Peyer's patch (tissue), 4 donors: ENCODE results near the gene CDCP2. TPM values are rescaled to one million over a fixed set of nuclear protein-coding genes. Genes with fewer than 3 reads are reported as not detected.

ENCODE experiments used
- DNase-seq, 3 donors: peaks; one replicate each; pipeline ENCODE4 v3.0.0-alpha.2; 2017 to 2019
- H3K27ac ChIP-seq, 4 donors: fragments of 200-600 bp; sonication (generic); one replicate each; pipeline ENCODE4 v1.5.1; 2016 to 2019
- H3K27me3 ChIP-seq, 2 donors: fragments of 200-600 bp; sonication (generic); one replicate each; pipeline ENCODE4 v1.5.1; 2019
- H3K36me3 ChIP-seq, 3 donors: fragments of 200-600 bp; sonication (generic); one replicate each; pipeline ENCODE4 v1.5.1; 2016 to 2019
- H3K4me1 ChIP-seq, 4 donors: fragments of 200-600 bp; sonication (generic); one replicate each; pipeline ENCODE4 v1.5.1; 2016 to 2019
- H3K4me3 ChIP-seq, 4 donors: fragments of 200-600 bp; sonication (generic); 1 replicate in 3 of 4; 2 replicates in 1 of 4; pipeline ENCODE4 v1.5.1; 2016 to 2019; ENCODE audit warnings: mild to moderate bottlenecking in 1 of 4
- H3K9me3 ChIP-seq, 4 donors: fragments of 200-600 bp; sonication (generic); one replicate each; pipeline ENCODE4 v1.5.1; 2016 to 2019; ENCODE audit warnings: mild to moderate bottlenecking in 1 of 4
- CTCF ChIP-seq, 6 experiments: fragments of 450-650 bp in 4 of 6; fragments of 200-600 bp in 2 of 6; sonication (generic) in 1 of 6; IDR thresholded peaks; one replicate each; pipeline ENCODE4 v1.5.1; 2017 to 2019; ENCODE audit warnings: antibody characterized with exemption in 6 of 6, mild to moderate bottlenecking in 3 of 6, moderate library complexity in 1 of 6
- POLR2A ChIP-seq, 2 donors: fragments of 450-650 bp; IDR thresholded peaks; one replicate each; pipeline ENCODE4 v1.5.1; 2017; ENCODE audit warnings: antibody characterized with exemption in 2 of 2, mild to moderate bottlenecking in 2 of 2, moderate library complexity in 2 of 2
- total RNA-seq, 4 donors: library from RNA; depleted of rRNA; stranded (reverse); fragments of >200 nt; gene quantifications; one replicate each; pipeline ENCODE4 v1.1.0, GENCODE V29; 2016

Gene CDCP2
- total RNA-seq, result not detected

GRCh38 chr1:54152696-54153095, at the start of gene CDCP2:
Gene CDCP2 (minus strand): TSS chr1:54153000. CDS start chr1:54152922, 78 bp downstream.
- H3K4me3 ChIP-seq, result no peak within 1 kb of the TSS
- no peaks in the 10 kb centered on the region for H3K27me3 ChIP-seq
- H3K9me3 ChIP-seq, result no peaks in the 10 kb centered on the region
- no peak within 1 kb of the TSS for H3K27ac ChIP-seq
- no peak for DNase-seq
- TF ChIP-seq POLR2A (IDR thresholded peaks at IDR 0.05), result no peak
- no peak for TF ChIP-seq CTCF (IDR thresholded peaks at IDR 0.05)
- peaks cover 0 to 6% (median 0%) of the 10 kb centered on the region in 4 donors for H3K4me1 ChIP-seq
- no peaks in the 10 kb centered on the region for H3K36me3 ChIP-seq

- TF ChIP-seq POLR2A (IDR thresholded peaks at IDR 0.05), result no peak
- TF ChIP-seq CTCF (IDR thresholded peaks at IDR 0.05), result no peak
- H3K4me1 ChIP-seq, result peaks cover 5 to 24% (median 10%) of the 10 kb centered on the region in 4 donors
- peak overlapping the region; percentile 81 to 97 (median 90) for H3K4me3 ChIP-seq
- H3K36me3 ChIP-seq, result peaks cover 0 to 15% (median 0%) of the 10 kb centered on the region in 3 donors
- peak overlapping the region; percentile 66 to 86 (median 72) for H3K27ac ChIP-seq
- no peaks in the 10 kb centered on the region for H3K27me3 ChIP-seq
- H3K9me3 ChIP-seq, result no peaks in the 10 kb centered on the region
- DNase-seq, result no peak
Observed at GRCh38 chr1:54200519-54200997, 47.8 kb upstream of the CDCP2 start.

- DNase-seq, result peak; percentile 92 to 96 (median 94)
- H3K36me3 ChIP-seq, result peaks cover 0 to 15% (median 0%) of the 10 kb centered on the region in 3 donors
- H3K9me3 ChIP-seq, result no peaks in the 10 kb centered on the region
- peak within 1 kb of the TSS; percentile 66 to 86 (median 72) for H3K27ac ChIP-seq
- H3K4me3 ChIP-seq, result peak within 1 kb of the TSS; percentile 81 to 97 (median 90)
- peaks cover 5 to 24% (median 10%) of the 10 kb centered on the region in 4 donors for H3K4me1 ChIP-seq
- no peaks in the 10 kb centered on the region for H3K27me3 ChIP-seq
- peak; percentile 10 to 54 for TF ChIP-seq POLR2A (IDR thresholded peaks at IDR 0.05)
- TF ChIP-seq CTCF (IDR thresholded peaks at IDR 0.05), result no peak
Observed at GRCh38 chr1:54199765-54200518, 47.1 kb upstream of the CDCP2 start, which contains the start of the genes CYB5RL and MRPL37. Gene CYB5RL (minus strand): TSS chr1:54200030. CDS start chr1:54195616, 4,414 bp downstream. Gene MRPL37 (plus strand): TSS chr1:54200167. CDS start chr1:54200244, 77 bp downstream.

GRCh38 chr1:54199151-54199764, 46.5 kb upstream of the CDCP2 start:
- Histone ChIP-seq H3K27ac (peak overlapping the region; percentile 48 to 86 (median 72)), H3K36me3 (peaks cover 0 to 8% (median 0%) of the 10 kb centered on the region in 3 donors), H3K4me1 (peaks cover 5 to 24% (median 10%) of the 10 kb centered on the region in 4 donors), H3K4me3 (peak overlapping the region; percentile 81 to 97 (median 90)), H3K27me3 (no peaks in the 10 kb centered on the region), H3K9me3 (no peaks in the 10 kb centered on the region)
- TF ChIP-seq CTCF (IDR thresholded peaks at IDR 0.05), result no peak
- no peak for TF ChIP-seq POLR2A (IDR thresholded peaks at IDR 0.05)
- DNase-seq, result no peak

GRCh38 chr1:54193453-54193852, 40.7 kb upstream of the CDCP2 start:
- Histone ChIP-seq H3K4me1 (no peaks in the 10 kb centered on the region), H3K27ac (no peak overlapping the region), H3K36me3 (peaks cover 0 to 24% (median 0%) of the 10 kb centered on the region in 3 donors), H3K9me3 (no peaks in the 10 kb centered on the region), H3K27me3 (no peaks in the 10 kb centered on the region), H3K4me3 (no peak overlapping the region)
- DNase-seq, result no peak
- TF ChIP-seq POLR2A (IDR thresholded peaks at IDR 0.05) (no peak), CTCF (IDR thresholded peaks at IDR 0.05) (no peak)
